OCI-LY1 (cell line): ENCODE measurements around the gene HBA1.

ENCODE experiments used
- EZH2 ChIP-seq: fragments of 200-600 bp; sonication (generic), shearing (Covaris generic); IDR thresholded peaks from 2 replicates; pipeline ENCODE4 v1.8.0; 2017; ENCODE audit warnings: borderline replicate concordance, mixed run types, mild to moderate bottlenecking, antibody characterized with exemption, low read length, moderate library complexity, mixed read lengths
- TF ChIP-seq, protein P1 (sequence below): fragments of 200-600 bp; sonication (generic), shearing (Covaris generic); IDR thresholded peaks from 2 replicates; pipeline ENCODE4 v1.5.1; 2017; ENCODE audit warnings: mild to moderate bottlenecking, antibody characterized with exemption, low read length, moderate library complexity, mixed read lengths

- TF ChIP-seq, protein P1, sequence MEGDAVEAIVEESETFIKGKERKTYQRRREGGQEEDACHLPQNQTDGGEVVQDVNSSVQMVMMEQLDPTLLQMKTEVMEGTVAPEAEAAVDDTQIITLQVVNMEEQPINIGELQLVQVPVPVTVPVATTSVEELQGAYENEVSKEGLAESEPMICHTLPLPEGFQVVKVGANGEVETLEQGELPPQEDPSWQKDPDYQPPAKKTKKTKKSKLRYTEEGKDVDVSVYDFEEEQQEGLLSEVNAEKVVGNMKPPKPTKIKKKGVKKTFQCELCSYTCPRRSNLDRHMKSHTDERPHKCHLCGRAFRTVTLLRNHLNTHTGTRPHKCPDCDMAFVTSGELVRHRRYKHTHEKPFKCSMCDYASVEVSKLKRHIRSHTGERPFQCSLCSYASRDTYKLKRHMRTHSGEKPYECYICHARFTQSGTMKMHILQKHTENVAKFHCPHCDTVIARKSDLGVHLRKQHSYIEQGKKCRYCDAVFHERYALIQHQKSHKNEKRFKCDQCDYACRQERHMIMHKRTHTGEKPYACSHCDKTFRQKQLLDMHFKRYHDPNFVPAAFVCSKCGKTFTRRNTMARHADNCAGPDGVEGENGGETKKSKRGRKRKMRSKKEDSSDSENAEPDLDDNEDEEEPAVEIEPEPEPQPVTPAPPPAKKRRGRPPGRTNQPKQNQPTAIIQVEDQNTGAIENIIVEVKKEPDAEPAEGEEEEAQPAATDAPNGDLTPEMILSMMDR = no peak
- no peak for TF ChIP-seq EZH2
Measured at GRCh38 chr16:169014-169413, 7.5 kb upstream of the HBA1 start.
